ENCODE data around the gene PRKAR2A.
"Not testable (repeated sequence)": the region's sequence is repeated elsewhere in the genome, so short reads cannot be mapped to it uniquely, and the experiment has no call there.

The PRKAR2A gene

GRCh38 chr3:48827874-48828273 is 19.8 kb downstream of the PRKAR2A start:
- not testable (repeated sequence) for H3K36me3 ChIP-seq (replicated peaks; ENCODE audit: insufficient read depth, low read length); H3K4me1 ChIP-seq (ENCODE audit: low read length); H3K9me3 ChIP-seq (replicated peaks; ENCODE audit: insufficient read depth, low read length); H3F3A ChIP-seq (ENCODE audit: insufficient read depth, low read length); H3K9ac ChIP-seq (ENCODE audit: low read length); H2AFZ ChIP-seq (ENCODE audit: low read length); H3K9me2 ChIP-seq (replicated peaks; ENCODE audit: insufficient read depth, low read length); H3K27me3 ChIP-seq (replicated peaks; ENCODE audit: insufficient read depth, low read length); DNase-seq; H3K4me2 ChIP-seq (ENCODE audit: low read depth, low read length); H3K4me3 ChIP-seq (ENCODE audit: low read length); H3K27ac ChIP-seq (ENCODE audit: low read length); H4K20me1 ChIP-seq (ENCODE audit: insufficient read depth, low read length)
- peaks cover 31% of the 10 kb centered on the region for H3K79me2 ChIP-seq (ENCODE audit: low read length)

GRCh38 chr3:48826451-48826850 is 21.2 kb downstream of the PRKAR2A start:
- no peak overlapping the region for H3K4me2 ChIP-seq (ENCODE audit: low read depth, low read length)
- H3K36me3 ChIP-seq (replicated peaks; ENCODE audit: insufficient read depth, low read length) = no peaks in the 10 kb centered on the region
- no peak overlapping the region for H3K4me3 ChIP-seq (ENCODE audit: low read length)
- H3K9me2 ChIP-seq (replicated peaks; ENCODE audit: insufficient read depth, low read length) = no peaks in the 10 kb centered on the region
- H3K9me3 ChIP-seq (replicated peaks; ENCODE audit: insufficient read depth, low read length) = no peaks in the 10 kb centered on the region
- no peaks in the 10 kb centered on the region for H3F3A ChIP-seq (ENCODE audit: insufficient read depth, low read length)
- no peak for TF ChIP-seq EZH2 (optimal IDR thresholded peaks at IDR 0.05; ENCODE audit: low read depth, low read length)
- TF ChIP-seq EZH2phosphoT487 (IDR thresholded peaks at IDR 0.05; ENCODE audit: low read length) = no peak
- TF ChIP-seq CTCF (IDR thresholded peaks at IDR 0.05; ENCODE audit: low read length) = no peak
- no peak overlapping the region for H3K27ac ChIP-seq (ENCODE audit: low read length)
- H3K4me1 ChIP-seq (ENCODE audit: low read length) = no peaks in the 10 kb centered on the region
- H3K79me2 ChIP-seq (ENCODE audit: low read length) = peaks cover 25% of the 10 kb centered on the region; the same call in 1 of the 2 replicates
- no peak overlapping the region for H2AFZ ChIP-seq (ENCODE audit: low read length)
- H3K27me3 ChIP-seq (replicated peaks; ENCODE audit: insufficient read depth, low read length) = no peaks in the 10 kb centered on the region
- no peak for DNase-seq
- H3K9ac ChIP-seq (ENCODE audit: low read length) = no peak overlapping the region
- peaks cover 3% of the 10 kb centered on the region; the same call in 1 of the 2 replicates for H4K20me1 ChIP-seq (ENCODE audit: insufficient read depth, low read length)

GRCh38 chr3:48820612-48821324 is 26.9 kb downstream of the PRKAR2A start:
- TF ChIP-seq EZH2 (optimal IDR thresholded peaks at IDR 0.05; ENCODE audit: low read depth, low read length) (no peak), EZH2phosphoT487 (IDR thresholded peaks at IDR 0.05; ENCODE audit: low read length) (no peak), CTCF (IDR thresholded peaks at IDR 0.05; ENCODE audit: low read length) (no peak)
- no peak overlapping the region for H2AFZ ChIP-seq (ENCODE audit: low read length)
- H3K9me2 ChIP-seq (replicated peaks; ENCODE audit: insufficient read depth, low read length) = no peaks in the 10 kb centered on the region
- no peak overlapping the region for H3K4me2 ChIP-seq (ENCODE audit: low read depth, low read length)
- H3K9me3 ChIP-seq (replicated peaks; ENCODE audit: insufficient read depth, low read length) = no peaks in the 10 kb centered on the region
- H4K20me1 ChIP-seq (ENCODE audit: insufficient read depth, low read length) = no peaks in the 10 kb centered on the region
- H3K4me1 ChIP-seq (ENCODE audit: low read length) = no peaks in the 10 kb centered on the region
- no peak for DNase-seq
- no peaks in the 10 kb centered on the region for H3K36me3 ChIP-seq (replicated peaks; ENCODE audit: insufficient read depth, low read length)
- H3K79me2 ChIP-seq (ENCODE audit: low read length) = peaks cover 30% of the 10 kb centered on the region; the same call in 1 of the 2 replicates
- H3K9ac ChIP-seq (ENCODE audit: low read length) = no peak overlapping the region
- H3K4me3 ChIP-seq (ENCODE audit: low read length) = no peak overlapping the region
- no peaks in the 10 kb centered on the region for H3F3A ChIP-seq (ENCODE audit: insufficient read depth, low read length)
- H3K27ac ChIP-seq (ENCODE audit: low read length) = no peak overlapping the region
- no peaks in the 10 kb centered on the region for H3K27me3 ChIP-seq (replicated peaks; ENCODE audit: insufficient read depth, low read length)

Data from MM.1S (cell line).